Adrenal gland (tissue), 12 donors: ENCODE data around the gene RTRAF. TPM values are rescaled to one million over a fixed set of nuclear protein-coding genes. Genes with fewer than 3 reads are reported as not detected.

Experiments
- DNase-seq, 7 donors: peaks; one replicate each; pipeline ENCODE4 v3.0.0-alpha.2; 2019 to 2020
- H3K27ac ChIP-seq, 5 donors: fragments of 200-600 bp; sonication (generic) in 4 of 5; 1 replicate in 3 of 5; 2 replicates in 2 of 5; pipeline versions ENCODE4 v1.5.1 to v1.8.0; 2016 to 2020; ENCODE audit warnings: mild to moderate bottlenecking in 1 of 5
- H3K27me3 ChIP-seq: fragments of 200-600 bp; 2 replicates; pipeline ENCODE4 v1.8.0; 2021
- H3K36me3 ChIP-seq, 2 donors: fragments of 200-600 bp; replicated peaks in 1 of 2; 1 replicate in 1 of 2; 2 replicates in 1 of 2; pipeline versions ENCODE4 v1.5.1 to v1.8.0; 2018 to 2022
- H3K4me1 ChIP-seq, 2 donors: fragments of 200-600 bp; replicated peaks in 1 of 2; 1 replicate in 1 of 2; 2 replicates in 1 of 2; pipeline versions ENCODE4 v1.5.1 to v1.8.0; 2018 to 2021
- H3K4me3 ChIP-seq, 4 donors: fragments of 200-600 bp; sonication (generic) in 3 of 4; one replicate each; pipeline ENCODE4 v1.5.1; 2016 to 2018
- H3K9me3 ChIP-seq, 3 donors: fragments of 200-600 bp; sonication (generic) in 1 of 3; replicated peaks in 1 of 3; 1 replicate in 2 of 3; 2 replicates in 1 of 3; pipeline versions ENCODE4 v1.5.1 to v1.8.0; 2016 to 2021
- CTCF ChIP-seq, 6 experiments: fragments of 450-650 bp in 4 of 6; fragments of 200-600 bp in 2 of 6; sonication (generic) in 1 of 6; IDR thresholded peaks; 1 replicate in 5 of 6; 2 replicates in 1 of 6; pipeline versions ENCODE4 v1.5.1 to v1.8.0; 2016 to 2021; ENCODE audit warnings: antibody characterized with exemption in 6 of 6, mild to moderate bottlenecking in 2 of 6, moderate library complexity in 1 of 6
- POLR2A ChIP-seq, 2 donors: fragments of 450-650 bp; IDR thresholded peaks; one replicate each; pipeline ENCODE4 v1.6.1; 2017; ENCODE audit warnings: antibody characterized with exemption in 2 of 2, mild to moderate bottlenecking in 2 of 2, moderate library complexity in 1 of 2
- WGBS, 4 donors: extraction: QIAGEN DNeasy Blood & Tissue Kit in 2 of 4; methylation state at CpG; one replicate each; pipeline versions ENCODE4 v1.1.5 to v1.1.7; 2013 to 2017; 5-methylcytosine and 5-hydroxymethylcytosine counted together
- intact Hi-C, 2 donors: fragments of 100-400 bp; cut with DNase I; formaldehyde crosslinking; loops; one replicate each; pipeline versions ENCODE4 v1.14.1 to v1.15.0; 2022 to 2023
- polyA plus RNA-seq, 3 donors: library from polyadenylated mRNA; stranded (reverse); fragments of 200-250 nt in 2 of 3; fragments of 350-450 nt in 1 of 3; fragmentation: Illumina TruSeq in 1 of 3; extraction: RNeasy Lipid Tissue Mini Kit (QIAGEN cat#74804) in 1 of 3; gene quantifications; one replicate each; pipeline ENCODE4 v1.2.3, GENCODE V29; 2013 to 2014
- total RNA-seq, 9 donors: library from RNA; depleted of rRNA in 4 of 9; stranded (reverse); fragments of >200 nt in 4 of 9; fragments of 120-200 nt in 1 of 9; fragmentation: NEBNext Ultra II Directional in 1 of 9; extraction: Animal tissue kit (Norgen Biotek cat#: 25700) in 1 of 9; gene quantifications; one replicate each; pipeline versions ENCODE4 v1.1.0 to v1.2.4, GENCODE V29; 2013 to 2023
- donor health status: healthy with polysubstance abuse.
- donor health status: Bipolar disorder and iron deficiency.
- donor health status: DM: yes; HTN: yes; CAD: no.
- donor health status: DM: no; HTN: no; CAD: no.
- donor health status: DM: no; HTN: no; CAD: no.
- donor health status: DM: yes; HTN: yes; CAD: no.

Gene RTRAF
- total and polyA plus RNA-seq, 12 donors, result 12.9 to 308 (median 168) TPM

GRCh38 chr14:52060080-52060479 is 70.7 kb downstream of the RTRAF start:
- DNase-seq, result no peak
- intact Hi-C loops, result no loop called here
- Histone ChIP-seq H3K36me3 (no peaks in the 10 kb centered on the region), H3K27ac (no peak overlapping the region), H3K27me3 (no peaks in the 10 kb centered on the region), H3K9me3 (no peaks in the 10 kb centered on the region), H3K4me1 (peaks cover 0 to 6% of the 10 kb centered on the region in 2 donors), H3K4me3 (no peak overlapping the region)
- 29 to 51% (median 41%) methylated on average over 6 of the region's 6 CpGs for WGBS, 4 donors
- TF ChIP-seq CTCF (IDR thresholded peaks at IDR 0.05) (no peak), POLR2A (IDR thresholded peaks at IDR 0.05) (no peak)

Other genes starting within 250 kb of the RTRAF start
- gene GNG2, start 128.9 kb upstream of the RTRAF start, total RNA-seq, result 10 to 100 TPM in 8 of 9 donors, 1 to 10 TPM in 1; 9.3 to 61.4 (median 22.2) TPM
- gene GNG2, start 128.9 kb upstream of the RTRAF start, polyA plus RNA-seq, result 10 to 100 TPM in 2 of 3 donors, 1 to 10 TPM in 1; 6.7 to 35.4 (median 14.0) TPM
- gene NID2, start 79.5 kb downstream of the RTRAF start, total RNA-seq, result 10 to 100 TPM; 19.1 to 61.3 (median 38.8) TPM
- gene NID2, start 79.5 kb downstream of the RTRAF start, polyA plus RNA-seq, result 10 to 100 TPM in 2 of 3 donors, 1 to 10 TPM in 1; 7.2 to 22.7 (median 15.3) TPM